DOHH2 (cell line): ENCODE data around the gene SESTD1.

Experiments used
- H3F3A ChIP-seq: fragments of 200-600 bp; sonication (generic), shearing (Covaris generic); 2 replicates; pipeline ENCODE4 v1.6.0; 2016; ENCODE audit warnings: antibody characterized with exemption, mild to moderate bottlenecking; ENCODE audit not compliant: control insufficient read depth, insufficient read depth
- H3K27ac ChIP-seq: fragments of 200-600 bp; sonication (generic); 2 replicates; pipeline ENCODE4 v1.5.1; 2014; ENCODE audit warnings: low read depth, mild to moderate bottlenecking, low read length, moderate library complexity
- H3K27me3 ChIP-seq: fragments of 200-600 bp; sonication (generic); 2 replicates; pipeline ENCODE4 v1.6.1; 2014; ENCODE audit warnings: mild to moderate bottlenecking, low read length, mixed read lengths; ENCODE audit not compliant: control insufficient read depth
- H3K36me3 ChIP-seq: fragments of 200-600 bp; sonication (generic); 2 replicates; pipeline ENCODE4 v1.6.1; 2014; ENCODE audit warnings: mild to moderate bottlenecking, low read length, moderate library complexity, mixed read lengths; ENCODE audit not compliant: control insufficient read depth
- H3K4me1 ChIP-seq: fragments of 200-600 bp; sonication (generic); 2 replicates; pipeline ENCODE4 v1.6.1; 2014; ENCODE audit warnings: mild to moderate bottlenecking, low read length, mixed read lengths; ENCODE audit not compliant: control insufficient read depth
- H3K4me2 ChIP-seq: fragments of 200-600 bp; sonication (generic); 2 replicates; pipeline ENCODE4 v1.6.0; 2014; ENCODE audit warnings: mild to moderate bottlenecking, low read length, moderate library complexity
- H3K4me3 ChIP-seq: fragments of 200-600 bp; sonication (generic); 2 replicates; pipeline ENCODE4 v1.5.1; 2014; ENCODE audit warnings: mild to moderate bottlenecking, low read length, mixed read lengths
- H3K79me2 ChIP-seq: fragments of 200-600 bp; sonication (generic); 2 replicates; pipeline ENCODE4 v1.6.1; 2014; ENCODE audit warnings: mild to moderate bottlenecking, low read length, mixed read lengths; ENCODE audit not compliant: control insufficient read depth
- H3K9me2 ChIP-seq: fragments of 200-600 bp; sonication (generic); replicated peaks from 2 replicates; pipeline ENCODE4 v1.6.1; 2014; ENCODE audit warnings: mild to moderate bottlenecking, low read length, mixed read lengths; ENCODE audit not compliant: control insufficient read depth
- H3K9me3 ChIP-seq: fragments of 200-600 bp; sonication (generic); 2 replicates; pipeline ENCODE4 v1.6.1; 2014; ENCODE audit warnings: antibody characterized with exemption, low read length, mixed read lengths; ENCODE audit not compliant: control insufficient read depth, insufficient read depth
- H4K20me1 ChIP-seq: fragments of 200-600 bp; sonication (generic); 2 replicates; pipeline ENCODE4 v1.6.0; 2014; ENCODE audit warnings: low read depth, mild to moderate bottlenecking, antibody characterized with exemption, low read length, moderate library complexity; ENCODE audit not compliant: control insufficient read depth, insufficient read depth
- EZH2phosphoT487 ChIP-seq: fragments of 200-600 bp; sonication (generic); IDR thresholded peaks from 2 replicates; pipeline ENCODE4 v1.6.1; 2017; ENCODE audit warnings: borderline replicate concordance, mild to moderate bottlenecking, antibody characterized with exemption, low read length, moderate library complexity, mixed read lengths
- TF ChIP-seq, protein P1 (sequence below): fragments of 200-600 bp; sonication (generic); IDR thresholded peaks from one replicate; pipeline ENCODE4 v1.5.1; 2014; ENCODE audit warnings: antibody characterized with exemption, mild to moderate bottlenecking, low read depth, low read length; ENCODE audit not compliant: poor library complexity, severe bottlenecking

Gene SESTD1

DNA sequence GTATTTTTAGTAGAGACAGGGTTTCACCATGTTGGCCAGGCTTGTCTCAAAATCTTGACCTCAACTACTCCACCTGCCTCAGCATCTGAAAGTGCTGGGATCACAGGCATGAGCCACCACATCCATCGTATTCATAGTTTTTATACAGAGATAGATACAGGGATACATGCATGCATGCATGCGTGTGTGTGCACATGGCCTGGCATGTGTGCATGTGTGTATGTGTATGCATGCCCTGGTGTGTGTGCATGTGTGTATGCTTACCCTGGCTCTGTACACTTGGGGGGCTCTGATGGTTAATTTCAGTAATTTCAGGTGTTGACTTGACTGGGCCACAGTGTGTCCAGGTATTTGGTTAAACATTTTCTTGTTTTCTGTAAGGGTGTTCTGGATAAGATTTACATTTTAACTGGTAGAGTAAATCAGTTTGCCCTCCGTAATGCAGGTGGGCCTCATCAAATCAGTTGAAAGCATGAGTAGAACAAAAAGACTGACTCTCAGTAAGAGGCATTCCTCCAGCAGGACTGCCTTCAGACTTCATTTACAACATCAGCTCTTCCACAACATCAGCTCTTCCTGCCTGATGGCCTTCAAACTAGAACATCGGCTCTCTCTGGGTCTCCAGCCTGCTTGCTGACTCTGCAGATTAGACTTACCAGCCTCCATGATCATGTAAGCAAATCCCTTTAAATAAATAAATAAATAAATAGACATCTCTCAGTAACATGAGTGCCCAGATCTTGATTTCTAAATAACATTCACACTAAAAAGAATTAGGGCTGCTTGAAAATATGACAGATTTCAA, 30.8 kb downstream of the SESTD1 start:
- no peak overlapping the region for H3K27ac ChIP-seq
- TF ChIP-seq EZH2phosphoT487, result no peak
- TF ChIP-seq, protein P1, sequence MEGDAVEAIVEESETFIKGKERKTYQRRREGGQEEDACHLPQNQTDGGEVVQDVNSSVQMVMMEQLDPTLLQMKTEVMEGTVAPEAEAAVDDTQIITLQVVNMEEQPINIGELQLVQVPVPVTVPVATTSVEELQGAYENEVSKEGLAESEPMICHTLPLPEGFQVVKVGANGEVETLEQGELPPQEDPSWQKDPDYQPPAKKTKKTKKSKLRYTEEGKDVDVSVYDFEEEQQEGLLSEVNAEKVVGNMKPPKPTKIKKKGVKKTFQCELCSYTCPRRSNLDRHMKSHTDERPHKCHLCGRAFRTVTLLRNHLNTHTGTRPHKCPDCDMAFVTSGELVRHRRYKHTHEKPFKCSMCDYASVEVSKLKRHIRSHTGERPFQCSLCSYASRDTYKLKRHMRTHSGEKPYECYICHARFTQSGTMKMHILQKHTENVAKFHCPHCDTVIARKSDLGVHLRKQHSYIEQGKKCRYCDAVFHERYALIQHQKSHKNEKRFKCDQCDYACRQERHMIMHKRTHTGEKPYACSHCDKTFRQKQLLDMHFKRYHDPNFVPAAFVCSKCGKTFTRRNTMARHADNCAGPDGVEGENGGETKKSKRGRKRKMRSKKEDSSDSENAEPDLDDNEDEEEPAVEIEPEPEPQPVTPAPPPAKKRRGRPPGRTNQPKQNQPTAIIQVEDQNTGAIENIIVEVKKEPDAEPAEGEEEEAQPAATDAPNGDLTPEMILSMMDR, result no peak
- H3F3A ChIP-seq, result no peaks in the 10 kb centered on the region; the same call in 1 of the 2 replicates
- H4K20me1 ChIP-seq, result no peaks in the 10 kb centered on the region
- no peak overlapping the region for H3K4me2 ChIP-seq
- no peaks in the 10 kb centered on the region for H3K27me3 ChIP-seq
- H3K4me3 ChIP-seq, result no peak overlapping the region
- no peaks in the 10 kb centered on the region for H3K4me1 ChIP-seq
- no peaks in the 10 kb centered on the region for H3K9me3 ChIP-seq
- no peaks in the 10 kb centered on the region for H3K79me2 ChIP-seq
- H3K9me2 ChIP-seq, result no peaks in the 10 kb centered on the region
- no peaks in the 10 kb centered on the region for H3K36me3 ChIP-seq

DNA sequence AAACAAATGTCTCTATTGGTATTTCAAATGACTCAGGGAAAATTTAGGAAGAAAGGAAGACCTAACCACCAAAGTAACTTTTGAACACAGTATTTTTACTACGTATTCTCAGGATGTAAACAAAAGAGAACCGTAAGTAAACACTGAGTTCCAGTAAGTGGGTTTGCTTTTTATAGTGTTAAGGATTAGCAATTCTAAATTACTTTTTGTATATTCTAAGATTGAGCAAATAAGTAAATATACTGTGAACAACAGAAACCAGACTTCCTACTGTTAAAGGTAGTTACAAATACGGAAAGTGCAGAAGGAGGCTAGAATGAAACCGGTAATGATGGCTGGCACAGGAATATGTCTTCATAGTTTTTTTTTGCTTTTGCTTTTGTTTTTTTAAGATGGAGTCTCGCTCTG, 31.5 kb downstream of the SESTD1 start:
- Histone ChIP-seq H3K79me2 (no peaks in the 10 kb centered on the region), H3K36me3 (no peaks in the 10 kb centered on the region), H3K27me3 (no peaks in the 10 kb centered on the region), H3K4me3 (no peak overlapping the region), H3K4me2 (no peak overlapping the region), H3F3A (no peaks in the 10 kb centered on the region; the same call in 1 of the 2 replicates), H4K20me1 (no peaks in the 10 kb centered on the region), H3K27ac (no peak overlapping the region), H3K4me1 (no peaks in the 10 kb centered on the region), H3K9me3 (no peaks in the 10 kb centered on the region), H3K9me2 (no peaks in the 10 kb centered on the region)
- TF ChIP-seq EZH2phosphoT487, result no peak
- TF ChIP-seq, protein P1, result no peak

DNA sequence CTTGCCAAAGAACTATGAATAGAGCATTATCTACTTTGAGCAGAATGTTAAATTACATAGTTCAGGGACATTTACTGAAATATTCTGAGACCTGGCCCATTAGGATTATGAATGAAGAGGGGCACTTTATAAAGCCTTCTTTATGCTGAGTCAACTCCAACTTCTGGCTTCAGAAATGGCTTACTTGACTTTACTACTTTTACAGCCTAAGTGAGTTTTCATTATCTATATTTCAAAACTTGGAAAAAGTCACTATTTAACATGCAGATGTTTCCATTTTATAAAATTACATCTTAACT, 37.7 kb downstream of the SESTD1 start:
- Histone ChIP-seq H3K36me3 (no peaks in the 10 kb centered on the region), H3K9me2 (no peaks in the 10 kb centered on the region), H3K9me3 (no peaks in the 10 kb centered on the region), H3K27ac (no peak overlapping the region), H3K4me3 (no peak overlapping the region), H4K20me1 (no peaks in the 10 kb centered on the region), H3K4me1 (no peaks in the 10 kb centered on the region), H3K79me2 (no peaks in the 10 kb centered on the region), H3K27me3 (no peaks in the 10 kb centered on the region), H3K4me2 (no peak overlapping the region), H3F3A (no peaks in the 10 kb centered on the region; the same call in 1 of the 2 replicates)
- TF ChIP-seq, protein P1, result no peak
- no peak for TF ChIP-seq EZH2phosphoT487
